HG03442 (cell line): ENCODE results near the gene DNM3.

Experiments used
- ATAC-seq: cut with Tn5 transposase; IDR thresholded peaks from one replicate; pipeline ENCODE4 v1.9.1; 2021; ENCODE audit warnings: mild to moderate bottlenecking, moderate library complexity; ENCODE audit not compliant: unreplicated experiment

Gene DNM3

DNA sequence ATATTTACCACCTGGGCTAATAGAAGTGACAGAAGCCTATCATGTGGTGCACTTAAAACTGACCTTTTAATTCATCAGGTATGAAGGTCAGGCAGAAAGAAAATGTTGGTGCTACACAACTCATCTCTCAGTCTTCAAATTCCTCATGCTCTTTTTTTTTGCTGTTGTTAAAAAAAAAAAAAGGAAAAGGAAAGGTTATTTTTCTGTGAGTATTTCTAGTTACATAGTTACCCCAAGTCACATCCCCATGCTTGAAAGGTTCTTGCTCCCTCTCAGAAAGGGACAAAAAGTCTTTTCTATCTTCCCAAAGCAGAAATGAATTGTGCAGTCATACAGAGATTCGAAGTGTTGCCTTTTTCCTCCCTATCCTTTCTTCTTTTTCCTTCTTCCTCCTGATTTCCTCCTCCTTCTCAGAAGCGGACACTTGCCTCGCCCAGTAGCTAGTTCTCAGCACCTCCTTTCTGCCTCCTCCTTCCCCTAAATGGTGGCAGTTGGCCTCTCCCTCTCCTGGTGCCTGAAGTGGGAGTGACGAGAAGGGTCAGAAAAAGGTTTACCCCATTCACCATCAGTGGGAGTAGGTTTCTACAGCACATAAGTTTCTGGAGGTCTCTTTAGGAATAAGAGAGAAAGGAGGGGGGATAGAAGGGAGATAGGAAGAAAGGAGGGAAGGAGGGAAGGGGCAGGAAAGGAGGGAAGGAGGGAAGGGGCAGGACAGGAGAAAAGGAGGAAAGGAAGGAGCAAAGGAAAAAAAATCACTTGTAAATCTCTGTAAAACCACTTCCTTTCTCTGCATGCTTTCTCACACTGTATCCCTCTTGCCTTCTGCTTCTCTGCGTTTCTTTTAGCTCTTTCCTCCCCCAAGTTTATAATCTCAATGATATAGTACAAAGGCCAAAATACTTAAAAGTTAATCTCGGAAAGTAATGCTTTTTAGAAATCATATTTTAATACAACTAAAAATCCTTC lies 558.7 kb downstream of the DNM3 start:
- no peak for ATAC-seq

GRCh38 chr1:172400722-172401105 lies 559.4 kb downstream of the DNM3 start:
- no peak for ATAC-seq

- ATAC-seq, result no peak
Measured at GRCh38 chr1:172401477-172401876, 560.2 kb downstream of the DNM3 start.

- ATAC-seq, result no peak
Measured at GRCh38 chr1:172401892-172402291, 560.6 kb downstream of the DNM3 start.

DNA sequence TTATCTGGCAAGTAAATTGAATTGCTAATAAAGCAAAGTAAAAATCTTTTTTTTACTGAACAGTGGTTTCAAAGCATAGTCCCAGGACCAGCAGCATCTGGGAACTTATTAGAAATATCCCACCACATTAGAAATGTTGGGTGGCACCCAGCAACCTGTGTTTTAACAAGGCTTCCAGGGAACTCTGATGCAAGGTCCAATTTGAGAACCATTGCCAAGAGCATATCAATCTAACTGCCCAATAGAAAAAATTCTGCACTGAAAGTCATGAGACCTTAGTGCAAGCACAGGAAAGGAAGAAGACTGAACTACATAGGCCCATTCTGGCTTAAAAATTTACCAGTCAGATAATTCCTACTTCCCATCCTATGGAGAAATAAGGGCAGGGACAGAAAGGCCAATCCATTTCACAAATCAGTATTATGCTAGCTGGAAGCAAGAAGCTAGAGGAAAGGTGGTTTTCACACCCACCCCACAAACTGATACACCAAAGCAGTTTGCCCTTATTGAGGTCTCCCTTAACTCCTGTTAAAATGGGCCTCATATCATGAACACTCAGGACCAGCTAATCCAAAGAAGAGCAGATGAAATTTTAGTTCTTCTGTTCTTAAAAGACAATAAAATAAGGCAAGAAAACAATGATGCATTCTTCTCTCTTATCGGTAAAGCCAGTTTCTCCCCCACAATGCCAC lies 561.7 kb downstream of the DNM3 start:
- no peak for ATAC-seq

DNA sequence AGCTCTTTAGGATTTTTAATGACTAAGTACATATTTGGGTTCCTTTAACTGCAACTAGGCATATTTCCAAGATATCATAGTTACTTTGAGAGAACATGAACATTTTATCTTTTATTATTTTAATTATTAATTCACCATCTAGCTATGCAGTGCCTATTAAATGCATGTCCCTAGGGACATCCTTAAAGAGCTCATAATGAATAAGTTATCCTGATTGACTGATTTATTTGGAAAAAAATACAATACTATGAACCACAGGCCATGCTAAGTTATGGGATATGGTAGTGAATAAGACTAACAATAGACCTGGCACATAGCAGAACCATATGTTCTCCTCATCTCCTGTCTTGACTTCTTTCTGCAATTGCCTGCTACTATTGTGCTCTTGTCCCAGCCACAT lies 562.8 kb downstream of the DNM3 start:
- no peak for ATAC-seq

DNA sequence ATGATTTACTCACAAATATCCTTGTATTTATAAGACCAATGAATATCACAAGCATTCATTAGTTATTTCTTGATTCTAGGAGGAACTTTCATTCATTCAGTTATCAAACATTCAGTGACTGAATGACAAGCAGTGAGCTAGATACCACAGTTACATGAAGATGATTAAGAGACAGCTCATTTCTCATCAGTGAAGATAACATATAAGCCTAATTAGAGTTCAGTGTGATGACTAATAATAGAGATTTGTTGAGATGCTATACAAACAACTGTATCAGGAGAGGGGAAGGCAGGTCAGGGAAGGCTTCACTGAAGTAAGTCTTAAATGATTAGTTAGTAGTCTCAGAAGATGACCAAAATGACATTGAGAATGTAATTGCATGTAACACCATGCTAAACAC lies 564.6 kb downstream of the DNM3 start:
- ATAC-seq, result no peak

- no peak for ATAC-seq
Measured at GRCh38 chr1:172406968-172407367, 565.7 kb downstream of the DNM3 start.

- no peak for ATAC-seq
Measured at GRCh38 chr1:172408958-172409357, 567.7 kb downstream of the DNM3 start.

- ATAC-seq, result no peak
Measured at GRCh38 chr1:172410027-172410426, 568.7 kb downstream of the DNM3 start.

GRCh38 chr1:172411791-172412338 lies 570.6 kb downstream of the DNM3 start:
- ATAC-seq, result no peak

- no peak for ATAC-seq
Measured at GRCh38 chr1:172414331-172414730, 573.0 kb downstream of the DNM3 start.

- no peak for ATAC-seq
Measured at GRCh38 chr1:172416496-172417035, 575.3 kb downstream of the DNM3 start.

- no peak for ATAC-seq
Measured at GRCh38 chr1:172417557-172417956, 576.3 kb downstream of the DNM3 start.

DNA sequence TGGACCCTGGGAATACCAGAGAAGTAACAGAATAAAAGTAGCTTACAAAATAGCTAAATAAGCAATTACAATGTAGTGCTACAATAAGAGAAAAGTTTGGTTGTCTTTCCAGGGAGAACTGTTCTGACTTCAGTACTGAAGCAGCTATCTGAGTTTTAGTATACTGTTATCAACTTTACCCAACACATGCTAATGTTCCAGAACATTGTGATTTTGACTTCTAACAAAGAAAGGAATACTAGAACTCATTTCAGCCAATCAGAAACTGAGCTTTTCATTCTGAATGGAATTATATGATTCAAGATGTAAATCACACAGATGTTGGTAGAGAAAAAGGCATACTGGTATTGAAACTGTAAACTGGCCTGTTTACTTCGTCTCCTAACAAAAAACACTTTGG lies 579.1 kb downstream of the DNM3 start, which contains the start of gene C1orf105:
C1orf105 (plus strand) TSS at position 301 of the 400 bp plus-strand sequence. CDS start 201 bp downstream, outside the sequence.
- ATAC-seq, result no peak

DNA sequence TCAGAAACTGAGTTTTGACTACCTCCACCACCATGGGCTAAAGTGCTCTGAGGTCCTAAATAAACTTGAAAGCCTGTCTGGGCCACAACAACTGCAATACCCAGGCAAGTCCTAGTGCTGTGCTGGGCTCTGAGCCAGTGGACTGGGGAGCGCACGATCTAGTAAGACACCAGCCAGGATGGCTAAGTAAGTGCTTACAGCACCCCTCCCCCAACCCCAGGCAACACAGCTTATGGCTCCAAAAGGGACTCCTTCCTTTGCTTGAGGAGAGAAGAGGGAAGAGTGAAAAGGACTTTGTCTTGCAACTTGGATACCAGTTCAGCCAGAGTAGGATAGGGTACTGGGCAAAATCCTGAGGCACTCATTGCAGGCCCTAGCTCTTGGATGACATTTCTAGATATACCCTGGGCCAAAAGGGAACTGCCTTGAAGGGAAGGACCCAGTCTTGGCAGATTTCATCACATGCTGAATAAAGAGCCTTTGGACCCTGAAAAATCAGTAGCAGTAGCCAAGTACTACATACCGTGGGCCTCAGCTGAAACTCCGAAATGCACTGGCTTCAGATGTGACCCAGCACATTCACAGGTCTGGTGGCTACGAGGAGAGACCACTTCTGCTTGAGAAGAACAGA lies 580.8 kb downstream of the DNM3 start:
- no peak for ATAC-seq

GRCh38 chr1:172423336-172423735 lies 582.0 kb downstream of the DNM3 start:
- ATAC-seq, result no peak

- no peak for ATAC-seq
Measured at GRCh38 chr1:172425339-172425738, 584.0 kb downstream of the DNM3 start.

GRCh38 chr1:172427191-172427590 lies 585.9 kb downstream of the DNM3 start:
- ATAC-seq, result no peak

- no peak for ATAC-seq
Measured at GRCh38 chr1:172429331-172430127, 588.2 kb downstream of the DNM3 start.
